Transverse colon (tissue), 4 donors: ENCODE results near the gene TRAPPC2L. TPM values are rescaled to one million over a fixed set of nuclear protein-coding genes. Genes with fewer than 3 reads are reported as not detected.

ENCODE experiments used
- DNase-seq: peaks from one replicate; pipeline ENCODE4 v3.0.0-alpha.2; 2019
- H3K27ac ChIP-seq, 4 donors: fragments of 200-600 bp; sonication (generic); 2 replicates each; pipeline ENCODE4 v1.5.1; 2016 to 2018; ENCODE audit warnings: inconsistent platforms in 4 of 4
- H3K27me3 ChIP-seq: fragments of 200-600 bp; sonication (generic); 2 replicates; pipeline ENCODE4 v1.5.1; 2017; ENCODE audit warnings: inconsistent platforms
- H3K36me3 ChIP-seq, 4 donors: fragments of 200-600 bp; sonication (generic); 2 replicates each; pipeline ENCODE4 v1.5.1; 2017 to 2019; ENCODE audit warnings: inconsistent platforms in 4 of 4
- H3K4me1 ChIP-seq, 4 donors: fragments of 200-600 bp; sonication (generic); 2 replicates each; pipeline ENCODE4 v1.5.1; 2017 to 2020; ENCODE audit warnings: inconsistent platforms in 4 of 4
- H3K4me3 ChIP-seq, 4 donors: fragments of 200-600 bp; sonication (generic); 1 replicate in 1 of 4; 2 replicates in 3 of 4; pipeline versions ENCODE4 v1.5.1 to v1.6.1; 2017 to 2019; ENCODE audit warnings: inconsistent platforms in 4 of 4
- H3K9me3 ChIP-seq, 2 donors: fragments of 200-600 bp; sonication (generic); 2 replicates each; pipeline ENCODE4 v1.5.1; 2017 to 2019; ENCODE audit warnings: inconsistent platforms in 2 of 2
- CTCF ChIP-seq, 5 experiments: fragments of 200-600 bp in 3 of 5; fragments of 450-650 bp in 2 of 5; sonication (generic) in 3 of 5; IDR thresholded peaks; 1 replicate in 2 of 5; 2 replicates in 3 of 5; pipeline ENCODE4 v1.5.1; 2016 to 2017; ENCODE audit warnings: antibody characterized with exemption in 5 of 5, inconsistent platforms in 3 of 5, mild to moderate bottlenecking in 2 of 5, moderate library complexity in 1 of 5
- EP300 ChIP-seq: sonication (generic); formaldehyde crosslinking; IDR thresholded peaks from one replicate; pipeline ENCODE4 v1.6.1; 2017; ENCODE audit warnings: antibody characterized with exemption, low read depth
- POLR2A ChIP-seq: fragments of 450-650 bp; IDR thresholded peaks from one replicate; pipeline ENCODE4 v1.6.1; 2016; ENCODE audit warnings: antibody characterized with exemption, mild to moderate bottlenecking, moderate library complexity
- POLR2AphosphoS5 ChIP-seq, 3 donors: sonication (generic); formaldehyde crosslinking; IDR thresholded peaks; one replicate each; pipeline ENCODE4 v1.6.1; 2016; ENCODE audit warnings: antibody characterized with exemption in 3 of 3
- WGBS, 2 donors: methylation state at CpG; one replicate each; pipeline ENCODE4 v1.1.5; 2018; ENCODE audit warnings: low coverage in 1 of 2; 5-methylcytosine and 5-hydroxymethylcytosine counted together
- in situ Hi-C, 4 donors: fragments of 200-750 bp; cut with MboI; loops; one replicate each; pipeline versions ENCODE4 v1.15.0 to v1.15.1; 2017; ENCODE audit warnings: low sequenced_read_pairs in 3 of 4, low pct_ligation_motif_present in 1 of 4, low pct_unique_long_range_greater_than_20kb in 1 of 4
- intact Hi-C: fragments of 100-400 bp; cut with DNase I; formaldehyde crosslinking; loops from one replicate; pipeline ENCODE4 v1.15.1; 2023; ENCODE audit warnings: low total_unique reads
- total RNA-seq, 4 donors: library from RNA; depleted of rRNA; stranded (reverse); fragments of >200 nt; gene quantifications; one replicate each; pipeline ENCODE4 v1.1.0, GENCODE V29; 2016

Gene TRAPPC2L
- total RNA-seq, 4 donors from 2014 or later, result 9.8 to 34.4 (median 19.7) TPM

GRCh38 chr16:88878356-88878755, 21.4 kb downstream of the TRAPPC2L start:
- H3K27ac ChIP-seq, result no peak overlapping the region
- no peak for DNase-seq
- in situ Hi-C loops, result no loop called here
- H3K4me3 ChIP-seq, result no peak overlapping the region
- H3K4me1 ChIP-seq, result peaks cover 0 to 17% (median 15%) of the 10 kb centered on the region in 4 donors
- intact Hi-C loops, result no loop called here
- H3K9me3 ChIP-seq, result no peaks in the 10 kb centered on the region
- no peak for TF ChIP-seq EP300
- TF ChIP-seq POLR2AphosphoS5 (IDR thresholded peaks at IDR 0.05), result no peak
- no peak for TF ChIP-seq POLR2A
- H3K36me3 ChIP-seq, result no peaks in the 10 kb centered on the region
- H3K27me3 ChIP-seq, result peaks cover 15% of the 10 kb centered on the region
- 91 to 92% methylated on average over 6 to 19 of the region's 20 CpGs for WGBS, 2 donors

DNA sequence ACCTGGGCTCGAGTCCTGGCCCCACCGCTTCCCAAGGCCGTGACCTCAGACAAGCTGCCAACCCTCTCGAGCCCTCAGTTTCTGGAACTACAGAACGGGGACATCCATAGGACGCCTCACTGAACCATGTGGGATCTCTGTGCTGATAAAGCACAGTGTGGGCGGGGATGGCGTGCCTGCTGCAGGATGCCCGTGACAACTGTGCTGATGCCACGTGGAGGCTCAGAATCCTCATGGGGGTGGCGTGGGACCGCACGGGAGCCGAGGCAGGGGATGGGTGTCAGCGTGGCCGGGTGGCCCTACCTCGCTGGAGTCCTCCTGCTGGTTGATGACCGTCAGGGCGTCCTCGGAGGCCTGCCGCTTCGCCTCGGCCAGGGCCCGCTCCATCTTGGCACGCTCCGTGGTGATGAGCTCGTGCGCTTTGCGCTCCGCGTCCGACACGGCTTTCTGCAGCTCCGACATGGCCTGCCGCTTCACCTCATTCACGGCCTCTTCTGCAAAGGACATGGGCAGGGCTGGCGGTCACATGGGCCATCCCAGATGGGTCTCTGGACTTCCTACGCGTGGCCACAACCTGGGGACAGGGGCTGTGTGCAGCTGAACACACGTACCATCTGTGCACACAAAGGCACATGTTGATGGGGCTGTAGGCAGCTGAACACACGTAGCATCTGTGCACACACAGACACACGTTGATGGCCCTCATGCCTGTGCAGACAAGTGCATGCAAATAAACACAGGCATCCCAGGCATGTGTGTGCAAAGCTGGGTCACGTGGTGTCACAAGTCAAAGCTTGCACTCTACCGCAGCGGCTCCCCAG, 22.2 kb downstream of the TRAPPC2L start:
- no peak overlapping the region for H3K27ac ChIP-seq
- H3K36me3 ChIP-seq, result no peaks in the 10 kb centered on the region
- H3K4me1 ChIP-seq, result peaks cover 0 to 17% (median 15%) of the 10 kb centered on the region in 4 donors
- no peak overlapping the region for H3K4me3 ChIP-seq
- no peak for TF ChIP-seq CTCF (IDR thresholded peaks at IDR 0.05)
- TF ChIP-seq POLR2AphosphoS5 (IDR thresholded peaks at IDR 0.05), result no peak
- no peak for TF ChIP-seq EP300
- no peak for TF ChIP-seq POLR2A
- intact Hi-C loops, result no loop called here
- DNase-seq, result no peak
- H3K9me3 ChIP-seq, result no peaks in the 10 kb centered on the region
- H3K27me3 ChIP-seq, result peaks cover 15% of the 10 kb centered on the region
- 82 to 95% methylated on average over 16 to 45 of the region's 45 CpGs for WGBS, 2 donors
- in situ Hi-C loops, result no loop called here

GRCh38 chr16:88879788-88880055, 22.8 kb downstream of the TRAPPC2L start:
- Histone ChIP-seq H3K4me1 (peaks cover 0 to 17% (median 15%) of the 10 kb centered on the region in 4 donors), H3K36me3 (no peaks in the 10 kb centered on the region), H3K9me3 (no peaks in the 10 kb centered on the region), H3K27me3 (peaks cover 15% of the 10 kb centered on the region), H3K4me3 (no peak overlapping the region), H3K27ac (no peak overlapping the region)
- intact Hi-C loops (no loop called here), in situ Hi-C loops (no loop called here)
- no peak for DNase-seq
- TF ChIP-seq EP300, result no peak
- no peak for TF ChIP-seq CTCF (IDR thresholded peaks at IDR 0.05)
- TF ChIP-seq POLR2A, result no peak
- TF ChIP-seq POLR2AphosphoS5 (IDR thresholded peaks at IDR 0.05), result no peak
- WGBS, 2 donors, result 70% methylated on average over 11 of the region's 11 CpGs; no CpG with 5 or more reads in 1 of the 2 donors

DNA sequence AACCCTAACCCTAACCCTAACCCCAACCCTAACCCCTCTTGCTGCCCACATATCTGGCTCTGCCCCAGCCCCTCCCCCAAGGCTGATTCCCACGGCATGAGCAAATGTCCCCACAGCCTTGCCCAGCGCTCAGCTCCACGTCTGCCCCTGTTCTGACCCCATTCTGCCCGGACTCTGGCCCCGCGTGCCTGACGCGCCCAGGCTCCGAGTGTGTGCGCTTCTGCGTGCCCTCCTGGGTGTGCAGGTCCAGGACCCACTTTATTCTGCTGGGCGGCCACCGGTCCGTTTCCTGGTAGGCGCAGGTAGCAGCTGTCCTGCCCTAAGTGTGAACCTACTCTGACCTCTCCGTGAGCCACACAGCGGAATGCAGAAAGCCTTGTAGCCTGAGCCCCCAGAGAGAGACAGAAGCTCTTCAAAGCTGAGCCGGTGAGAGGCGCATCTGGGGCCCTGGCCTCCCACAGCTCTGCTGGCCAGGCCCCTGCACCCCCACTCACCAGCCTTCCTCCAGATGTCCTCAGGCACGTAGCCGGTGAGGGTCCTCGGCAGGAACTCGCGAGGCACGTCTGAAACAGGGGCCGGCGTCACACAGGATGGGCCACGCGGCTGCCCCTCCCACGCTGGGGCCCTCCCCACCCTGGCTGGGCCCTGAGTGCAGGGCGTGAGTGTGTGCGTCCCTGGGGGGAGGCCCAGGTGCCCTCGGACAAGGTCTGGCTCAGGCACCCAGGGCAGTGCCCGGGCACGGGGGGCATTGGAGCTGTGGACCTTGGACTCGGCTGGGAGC, 23.5 kb downstream of the TRAPPC2L start:
- Histone ChIP-seq H3K27me3 (peaks cover 15% of the 10 kb centered on the region), H3K36me3 (no peaks in the 10 kb centered on the region), H3K27ac (no peak overlapping the region), H3K9me3 (no peaks in the 10 kb centered on the region), H3K4me3 (no peak overlapping the region), H3K4me1 (peaks cover 0 to 17% (median 15%) of the 10 kb centered on the region in 4 donors)
- TF ChIP-seq CTCF (IDR thresholded peaks at IDR 0.05), result no peak
- in situ Hi-C loops, result no loop called here
- intact Hi-C loops, result no loop called here
- no peak for DNase-seq
- 45% methylated on average over 34 of the region's 36 CpGs; no CpG with 5 or more reads in 1 of the 2 donors for WGBS, 2 donors
